K562 (cell line): ENCODE measurements around the gene KCNJ11. TPM values are rescaled to one million over a fixed set of nuclear protein-coding genes. Genes with fewer than 3 reads are reported as not detected.

Experiments
- ATAC-seq: fragments of 200-7000 bp; cut with Tn5 transposase; 3 replicates; pipeline ENCODE4 v1.9.1; 2020; ENCODE audit warnings: moderate library complexity
- BruUV-seq: library from RNA; stranded (reverse); fragments of 400-500 nt; replicated peaks from 2 replicates; lab custom pipeline; 2021; lab: Mats Ljungman, UMichigan
- CTCF ChIA-PET: fragments of 300-600 bp; formaldehyde crosslinking; extraction: SDS; loops from one replicate; lab custom pipeline; 2021; ENCODE audit warnings: low intra/inter-chr PET ratio; lab: Yijun Ruan, JAX
- POLR2A ChIA-PET: fragments of 300-600, 350-650 bp; sonication (Branson Sonifier 250); formaldehyde crosslinking; extraction: SDS; loops from one replicate; lab custom pipeline; 2021; ENCODE audit warnings: antibody characterized with exemption, inconsistent platforms; lab: Yijun Ruan, JAX
- DNase-seq, 4 experiments: peaks; one replicate each; pipeline versions ENCODE4 v3.0.0 to v3.0.0-alpha.2; 2011 to 2018; ENCODE audit warnings: low spot score in 3 of 4, mixed read lengths in 3 of 4; ENCODE audit errors: extremely low read depth in 1 of 4
- FAIRE-seq: peaks from 2 replicates; lab custom pipeline; 2011; peaks lifted over from hg19 to GRCh38; lab: Jason Lieb, UNC
- H2AFZ ChIP-seq: 2 replicates; pipeline ENCODE4 v1.6.0; 2011; ENCODE audit warnings: low read depth, low read length, control low read depth, inconsistent platforms
- H3K27ac ChIP-seq: fragments of 200-600 bp; 3 replicates; pipeline ENCODE4 v1.8.0; 2011; ENCODE audit warnings: low read depth, mild to moderate bottlenecking, control low read depth, inconsistent platforms, low read length, moderate library complexity, mixed read lengths; ENCODE audit errors: extremely low read depth
- H3K27me3 ChIP-seq, 2 experiments: fragments of 300-600 bp in 1 of 2; 2 replicates in 1 of 2; 3 replicates in 1 of 2; pipeline versions ENCODE4 v1.6.0 to v1.8.0; 2011; ENCODE audit warnings: inconsistent platforms in 2 of 2, low read length in 2 of 2, mild to moderate bottlenecking in 1 of 2, mixed read lengths in 1 of 2, moderate library complexity in 1 of 2; ENCODE audit not compliant: control insufficient read depth in 2 of 2, insufficient read depth in 2 of 2
- H3K36me3 ChIP-seq: fragments of 300-600 bp; 3 replicates; pipeline ENCODE4 v1.8.0; 2011; ENCODE audit warnings: mild to moderate bottlenecking, low read length, inconsistent platforms; ENCODE audit not compliant: control insufficient read depth, insufficient read depth
- H3K4me1 ChIP-seq, 2 experiments: fragments of 200-600 bp in 1 of 2; replicated peaks in 1 of 2; 2 replicates in 1 of 2; 3 replicates in 1 of 2; pipeline versions ENCODE4 v1.5.1 to v1.8.0; 2011; ENCODE audit warnings: inconsistent platforms in 2 of 2, low read length in 2 of 2, mild to moderate bottlenecking in 1 of 2, mixed read lengths in 1 of 2, moderate library complexity in 1 of 2; ENCODE audit not compliant: control insufficient read depth in 2 of 2, insufficient read depth in 2 of 2
- H3K4me2 ChIP-seq: 2 replicates; pipeline ENCODE4 v1.6.1; 2011; ENCODE audit warnings: low read length, control low read depth, inconsistent platforms, mixed read lengths; ENCODE audit not compliant: insufficient read depth
- H3K4me3 ChIP-seq: fragments of 200-600 bp; sonication (generic), shearing (Covaris generic); 2 replicates; pipeline ENCODE4 v1.5.1; 2016; ENCODE audit warnings: control low read depth, inconsistent platforms
- H3K79me2 ChIP-seq: fragments of 200-600 bp; 3 replicates; pipeline ENCODE4 v1.8.0; 2011; ENCODE audit warnings: low read length, inconsistent platforms; ENCODE audit not compliant: control insufficient read depth, insufficient read depth
- H3K9ac ChIP-seq, 2 experiments: 2 replicates each; pipeline versions ENCODE4 v1.6.0 to v1.6.1; 2011; ENCODE audit warnings: low read depth in 2 of 2, low read length in 2 of 2, control low read depth in 1 of 2, inconsistent platforms in 1 of 2, mild to moderate bottlenecking in 1 of 2, mixed read lengths in 1 of 2; ENCODE audit not compliant: insufficient read depth in 1 of 2
- H3K9me1 ChIP-seq: one replicate; pipeline ENCODE4 v1.6.0; 2011; ENCODE audit warnings: inconsistent platforms, mild to moderate bottlenecking, low read length, moderate library complexity; ENCODE audit not compliant: control insufficient read depth, insufficient read depth
- H3K9me3 ChIP-seq: replicated peaks from 2 replicates; pipeline ENCODE4 v1.5.1; 2011; ENCODE audit warnings: low read depth, low read length, inconsistent platforms; ENCODE audit not compliant: control insufficient read depth, insufficient read depth
- H4K20me1 ChIP-seq: replicated peaks from 2 replicates; pipeline ENCODE4 v1.6.1; 2011; ENCODE audit warnings: low read length, inconsistent platforms, mixed read lengths; ENCODE audit not compliant: control insufficient read depth, insufficient read depth
- CBFA2T2 ChIP-seq: fragments of 450-650 bp; conservative IDR thresholded peaks from 2 replicates; pipeline ENCODE4 v1.6.1; 2017; ENCODE audit warnings: mild to moderate bottlenecking
- CHD1 ChIP-seq: fragments of 200-600 bp; sonication (generic); IDR thresholded peaks from one replicate; pipeline ENCODE4 v1.6.1; 2012; ENCODE audit warnings: mild to moderate bottlenecking, moderate library complexity, low read length, inconsistent platforms
- ETV5 ChIP-seq: sonication (generic); formaldehyde crosslinking; IDR thresholded peaks from 2 replicates; pipeline ENCODE4 v1.4.0; 2020; ENCODE audit warnings: low read depth, mild to moderate bottlenecking, missing genetic modification reagents
- FOXJ2 ChIP-seq: fragments of 200-800 bp; sonication (Bioruptor generic); IDR thresholded peaks from 2 replicates; pipeline ENCODE4 v1.6.1; 2016; ENCODE audit warnings: missing genetic modification characterization, missing compliant biosample characterization
- FOXJ3 ChIP-seq: sonication (generic); formaldehyde crosslinking; IDR thresholded peaks from 2 replicates; pipeline ENCODE4 v1.4.0; 2020; ENCODE audit warnings: mild to moderate bottlenecking, missing genetic modification reagents
- GMEB1 ChIP-seq: fragments of 250-450 bp; sonication (Bioruptor Pico); IDR thresholded peaks from 2 replicates; pipeline ENCODE4 v1.4.0; 2020; ENCODE audit warnings: mild to moderate bottlenecking
- KLF10 ChIP-seq: fragments of 250-450 bp; sonication (Bioruptor Pico); IDR thresholded peaks from 2 replicates; pipeline ENCODE4 v1.6.1; 2021; ENCODE audit warnings: matching md5 sums
- NFRKB ChIP-seq: fragments of 450-650 bp; IDR thresholded peaks from 2 replicates; pipeline ENCODE4 v1.6.1; 2016; ENCODE audit warnings: low read depth
- POLR2A ChIP-seq: fragments of 450-650 bp; conservative IDR thresholded peaks from 2 replicates; pipeline ENCODE4 v1.6.1; 2016
- SLC30A9 ChIP-seq: fragments of 250-450 bp; sonication (Bioruptor Pico); IDR thresholded peaks from 2 replicates; pipeline ENCODE4 v1.8.0; 2022; ENCODE audit warnings: mild to moderate bottlenecking, moderate library complexity
- ZNF197 ChIP-seq: fragments of 200-800 bp; sonication (Bioruptor generic); IDR thresholded peaks from 2 replicates; pipeline ENCODE4 v1.6.1; 2016; ENCODE audit warnings: low read depth, missing genetic modification characterization, missing compliant biosample characterization
- ZNF785 ChIP-seq: fragments of 250-450 bp; sonication (Bioruptor Pico); IDR thresholded peaks from 2 replicates; pipeline ENCODE4 v1.4.0; 2020; ENCODE audit warnings: mild to moderate bottlenecking
- WGBS: fragments of 100-300 bp; shearing (Covaris generic); methylation state at CpG from one replicate; pipeline ENCODE4 v1.1.6; 2016; ENCODE audit warnings: low coverage, mixed read lengths; ENCODE audit not compliant: insufficient coverage; ENCODE audit errors: missing lambda C conversion rate; 5-methylcytosine and 5-hydroxymethylcytosine counted together
- in situ Hi-C: fragments of 300-500 bp; cut with MboI; formaldehyde crosslinking; loops from 4 replicates; pipeline ENCODE4 v1.15.0; 2018; ENCODE audit warnings: inconsistent platforms, mixed read lengths
- intact Hi-C: fragments of 100-400 bp; cut with micrococcal nuclease; formaldehyde crosslinking; loops from 2 replicates; pipeline ENCODE4 v1.14.2; 2022
- polyA plus RNA-seq, 8 experiments: library from polyadenylated mRNA; depleted of rRNA in 4 of 8; stranded (reverse) in 5 of 8; unstranded in 3 of 8; fragments of >200 nt; fragmentation: Nextera tagmentation in 2 of 8; fragmentation: Illumina TruSeq in 1 of 8; extraction: Ambion mirVana in 2 of 8; extraction: Trizol in 1 of 8; gene quantifications; 2 replicates each; pipeline versions ENCODE4 v1.2.1 to v1.2.3, GENCODE V29; 2011 to 2014; ENCODE audit warnings: inconsistent platforms in 1 of 8, missing spikeins in 1 of 8
- total RNA-seq, 7 experiments: library from RNA; depleted of rRNA in 6 of 7; stranded (reverse); fragments of >200 nt in 6 of 7; fragmentation: Illumina TruSeq in 2 of 7; extraction: Trizol in 2 of 7; gene quantifications; 2 replicates each; pipeline versions ENCODE4 v1.2.1 to v1.2.3, GENCODE V29; 2011 to 2021; ENCODE audit warnings: low replicate concordance in 1 of 7

Gene KCNJ11
- total and polyA plus RNA-seq, 9 of the 15 experiments (the other 6 are each of a cell fraction or from before 2014, with no cell fraction given), result 0.54 to 3.7 (median 0.86) TPM; not detected in 2

DNA sequence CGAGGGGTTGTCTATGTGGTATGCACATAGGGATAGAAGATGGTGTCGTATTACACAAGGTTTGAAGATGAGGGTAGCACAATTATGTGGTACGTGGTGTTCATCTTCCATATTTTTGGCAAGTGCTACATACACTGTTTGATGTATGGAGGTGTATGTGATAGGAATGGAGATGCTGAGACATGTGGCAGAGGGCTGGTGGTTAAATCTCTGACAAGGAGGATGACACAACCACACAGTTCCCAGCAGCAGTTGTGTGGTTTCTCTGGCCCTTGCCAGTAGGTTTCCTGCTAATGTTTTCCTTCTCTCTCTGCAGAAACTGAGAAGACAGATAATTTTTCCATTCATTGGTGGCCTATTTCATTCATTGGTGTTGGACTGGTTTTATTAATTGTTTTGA lies 19.9 kb downstream of the KCNJ11 start:
- Histone ChIP-seq H3K4me2 (no peak overlapping the region), H3K4me3 (no peak overlapping the region), H4K20me1 (no peaks in the 10 kb centered on the region), H3K9ac (no peak overlapping the region), H3K36me3 (peaks cover 98% of the 10 kb centered on the region)
- FAIRE-seq, result no peak
- TF ChIP-seq FOXJ2 (tag) (no peak), CBFA2T2 (no peak), POLR2A (no peak), SLC30A9 (CRISPR knock-in tag) (no peak), CHD1 (no peak), FOXJ3 (CRISPR knock-in tag) (no peak), GMEB1 (no peak), NFRKB (no peak), ZNF197 (CRISPR knock-in tag) (no peak), ETV5 (no peak), ZNF785 (CRISPR knock-in tag) (no peak), KLF10 (CRISPR knock-in tag) (no peak)
- TF ChIP-seq, all 486 proteins: peak for 0
- Histone ChIP-seq H3K79me2 (peaks cover 14% of the 10 kb centered on the region; the same call in 2 of the 3 replicates), H3K27ac (no peak overlapping the region), H3K27me3 (no peaks in the 10 kb centered on the region), H2AFZ (no peak overlapping the region), H3K4me1 (no peaks in the 10 kb centered on the region), H3K9me3 (peaks cover 33% of the 10 kb centered on the region), H3K9me1 (no peaks in the 10 kb centered on the region)
- in situ Hi-C loops (no loop called here), intact Hi-C loops (no loop called here)
- CTCF ChIA-PET, result no interaction called here
- no TSS peak for BruUV-seq
- ATAC-seq, result no peak
- POLR2A ChIA-PET, result no interaction called here
- WGBS, result 94% methylated on average over 3 of the region's 3 CpGs
- no peak for DNase-seq
